GM23248 (cell line): ENCODE data around the gene CD177.

Experiments
- EZH2 ChIP-seq: fragments of 200-600 bp; sonication (generic); IDR thresholded peaks from 2 replicates; pipeline ENCODE4 v1.6.1; 2018; ENCODE audit warnings: antibody characterized with exemption, mild to moderate bottlenecking; ENCODE audit not compliant: insufficient read depth, poor library complexity, severe bottlenecking
- EZH2phosphoT487 ChIP-seq: fragments of 200-600 bp; sonication (generic); IDR thresholded peaks from 2 replicates; pipeline ENCODE4 v1.6.1; 2018; ENCODE audit warnings: antibody characterized with exemption, moderate library complexity, mild to moderate bottlenecking, low read depth; ENCODE audit not compliant: insufficient read depth

DNA sequence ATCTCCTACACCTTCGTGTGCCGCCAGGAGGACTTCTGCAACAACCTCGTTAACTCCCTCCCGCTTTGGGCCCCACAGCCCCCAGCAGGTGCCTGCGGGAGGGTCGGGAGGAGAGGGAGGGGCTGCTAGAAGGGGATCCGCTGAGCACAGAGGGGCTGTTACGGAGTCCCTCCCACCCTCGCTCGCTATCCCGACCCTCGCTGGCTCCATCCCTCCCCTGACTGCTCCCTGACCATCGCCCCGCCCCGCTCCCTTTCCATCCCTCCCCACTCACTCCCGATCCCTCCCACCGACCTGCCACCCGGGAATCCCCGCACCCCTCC is 780 bp downstream of the CD177 start:
- TF ChIP-seq EZH2phosphoT487 (no peak), EZH2 (no peak)
